GM23248 (cell line): ENCODE measurements around the gene SYNGR1. TPM values are rescaled to one million over a fixed set of nuclear protein-coding genes. Genes with fewer than 3 reads are reported as not detected.

Experiments
- DNase-seq: peaks from one replicate; pipeline ENCODE4 v3.0.0-alpha.2; 2015
- H2AFZ ChIP-seq: fragments of 200-600 bp; sonication (generic); 2 replicates; pipeline ENCODE4 v1.6.1; 2016; ENCODE audit warnings: antibody characterized with exemption
- H3F3A ChIP-seq: fragments of 200-600 bp; sonication (generic); 2 replicates; pipeline ENCODE4 v1.6.1; 2016; ENCODE audit warnings: mild to moderate bottlenecking, antibody characterized with exemption, mixed run types; ENCODE audit not compliant: insufficient read depth
- H3K27ac ChIP-seq: fragments of 200-600 bp; sonication (generic); 2 replicates; pipeline ENCODE4 v1.5.1; 2016; ENCODE audit warnings: mild to moderate bottlenecking
- H3K27me3 ChIP-seq: fragments of 200-600 bp; sonication (generic); replicated peaks from 2 replicates; pipeline ENCODE4 v1.6.1; 2016; ENCODE audit warnings: mild to moderate bottlenecking; ENCODE audit not compliant: insufficient read depth
- H3K36me3 ChIP-seq: fragments of 200-600 bp; sonication (generic); 2 replicates; pipeline ENCODE4 v1.6.1; 2016; ENCODE audit warnings: low read depth, mild to moderate bottlenecking
- H3K4me1 ChIP-seq: fragments of 200-600 bp; sonication (generic); 2 replicates; pipeline ENCODE4 v1.6.1; 2016; ENCODE audit warnings: mild to moderate bottlenecking; ENCODE audit not compliant: insufficient read depth
- H3K4me2 ChIP-seq: fragments of 200-600 bp; sonication (generic); one replicate; pipeline ENCODE4 v1.6.1; 2016; ENCODE audit warnings: mild to moderate bottlenecking; ENCODE audit not compliant: unreplicated experiment
- H3K4me3 ChIP-seq: fragments of 200-600 bp; sonication (generic); 2 replicates; pipeline ENCODE4 v1.5.1; 2016; ENCODE audit warnings: mild to moderate bottlenecking
- H3K79me2 ChIP-seq: fragments of 200-600 bp; sonication (generic); 2 replicates; pipeline ENCODE4 v1.6.1; 2016; ENCODE audit warnings: mild to moderate bottlenecking; ENCODE audit not compliant: insufficient read depth
- H3K9ac ChIP-seq: fragments of 200-600 bp; sonication (generic); 2 replicates; pipeline ENCODE4 v1.6.1; 2016; ENCODE audit warnings: mild to moderate bottlenecking
- H3K9me2 ChIP-seq: fragments of 200-600 bp; sonication (generic); 2 replicates; pipeline ENCODE4 v1.6.1; 2016; ENCODE audit warnings: mixed run types, mild to moderate bottlenecking, moderate library complexity; ENCODE audit not compliant: insufficient read depth
- H3K9me3 ChIP-seq: fragments of 200-600 bp; sonication (generic); one replicate; pipeline ENCODE4 v1.6.1; 2017; ENCODE audit warnings: low read depth
- H4K20me1 ChIP-seq: fragments of 200-600 bp; sonication (generic); 2 replicates; pipeline ENCODE4 v1.6.0; 2016; ENCODE audit not compliant: insufficient read depth
- EZH2 ChIP-seq: fragments of 200-600 bp; sonication (generic); IDR thresholded peaks from 2 replicates; pipeline ENCODE4 v1.6.1; 2018; ENCODE audit warnings: antibody characterized with exemption, mild to moderate bottlenecking; ENCODE audit not compliant: insufficient read depth, poor library complexity, severe bottlenecking
- EZH2phosphoT487 ChIP-seq: fragments of 200-600 bp; sonication (generic); IDR thresholded peaks from 2 replicates; pipeline ENCODE4 v1.6.1; 2018; ENCODE audit warnings: antibody characterized with exemption, moderate library complexity, mild to moderate bottlenecking, low read depth; ENCODE audit not compliant: insufficient read depth
- WGBS, 2 experiments: methylation state at CpG; one replicate each; pipeline ENCODE4 v1.1.6; 2015 to 2017; ENCODE audit warnings: low lambda C conversion rate in 2 of 2, low coverage in 1 of 2; ENCODE audit errors: missing lambda C conversion rate in 2 of 2; 5-methylcytosine and 5-hydroxymethylcytosine counted together
- in situ Hi-C: fragments of 300-500 bp; cut with MboI; formaldehyde crosslinking; loops from 2 replicates; pipeline ENCODE4 v1.15.0; 2020
- polyA plus RNA-seq: library from polyadenylated mRNA; unstranded; fragments of >200 nt; fragmentation: Nextera tagmentation; extraction: Ambion mirVana; gene quantifications from 2 replicates; pipeline ENCODE4 v1.2.1, GENCODE V29; 2016
- total RNA-seq: library from RNA; depleted of rRNA; stranded (reverse); fragments of >200 nt; shearing (Covaris generic); gene quantifications from 2 replicates; pipeline ENCODE4 v1.2.3, GENCODE V29; 2014

Gene SYNGR1
- total and polyA plus RNA-seq, 2 experiments from 2014 or later: 6.1 to 23.2 TPM

DNA sequence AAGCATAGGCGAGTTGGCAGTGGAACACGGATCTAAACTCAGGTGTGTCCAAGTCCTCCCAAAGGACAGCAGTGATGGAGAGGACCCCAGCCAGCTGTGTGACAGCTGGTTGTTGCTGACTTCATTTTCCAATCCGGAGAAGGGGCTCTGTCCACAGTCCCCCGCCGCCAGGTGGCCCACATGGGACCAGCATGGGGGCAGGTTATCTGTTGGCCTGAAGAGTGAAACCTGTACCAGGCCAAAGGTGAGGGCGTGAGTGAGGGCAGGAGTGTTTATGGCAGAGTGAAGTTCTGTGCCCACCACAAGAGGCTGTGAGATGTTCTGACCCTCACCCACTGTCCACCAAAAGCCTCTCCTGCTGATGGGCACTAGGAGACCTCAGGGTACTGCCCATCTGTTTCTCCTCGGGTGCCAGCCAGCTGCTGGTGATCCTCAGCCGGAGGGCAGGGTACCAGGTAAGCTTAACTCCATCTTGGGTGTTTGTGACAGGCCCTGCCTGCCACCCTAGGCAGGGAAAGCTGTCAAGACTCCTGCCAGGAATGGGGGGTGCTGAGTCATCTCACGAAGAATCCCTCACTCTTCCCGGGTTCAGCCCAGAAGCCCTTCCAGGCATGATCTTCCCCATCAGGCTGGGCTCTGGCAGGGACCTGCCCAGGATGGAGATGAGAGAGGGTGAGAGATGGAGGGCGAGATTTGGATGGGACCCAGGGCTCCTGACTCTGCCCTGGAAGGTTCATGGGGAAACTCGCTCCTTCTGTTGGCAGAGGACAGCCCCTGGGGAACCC is 34.2 kb downstream of the SYNGR1 start:
- in situ Hi-C loops: no loop called here
- TF ChIP-seq EZH2 (no peak), EZH2phosphoT487 (no peak)
- Histone ChIP-seq H3K27me3 (no peaks in the 10 kb centered on the region), H3K9me2 (no peaks in the 10 kb centered on the region), H3K9me3 (no peaks in the 10 kb centered on the region), H2AFZ (no peak overlapping the region), H3K9ac (no peak overlapping the region), H3K4me3 (no peak overlapping the region), H3K79me2 (no peaks in the 10 kb centered on the region), H3K27ac (no peak overlapping the region), H3K36me3 (no peaks in the 10 kb centered on the region), H3K4me1 (no peaks in the 10 kb centered on the region), H4K20me1 (no peaks in the 10 kb centered on the region), H3F3A (no peaks in the 10 kb centered on the region), H3K4me2 (no peak overlapping the region)
- DNase-seq: peak; percentile 43
- WGBS, 2 experiments: 59% methylated on average over 12 of the region's 12 CpGs

DNA sequence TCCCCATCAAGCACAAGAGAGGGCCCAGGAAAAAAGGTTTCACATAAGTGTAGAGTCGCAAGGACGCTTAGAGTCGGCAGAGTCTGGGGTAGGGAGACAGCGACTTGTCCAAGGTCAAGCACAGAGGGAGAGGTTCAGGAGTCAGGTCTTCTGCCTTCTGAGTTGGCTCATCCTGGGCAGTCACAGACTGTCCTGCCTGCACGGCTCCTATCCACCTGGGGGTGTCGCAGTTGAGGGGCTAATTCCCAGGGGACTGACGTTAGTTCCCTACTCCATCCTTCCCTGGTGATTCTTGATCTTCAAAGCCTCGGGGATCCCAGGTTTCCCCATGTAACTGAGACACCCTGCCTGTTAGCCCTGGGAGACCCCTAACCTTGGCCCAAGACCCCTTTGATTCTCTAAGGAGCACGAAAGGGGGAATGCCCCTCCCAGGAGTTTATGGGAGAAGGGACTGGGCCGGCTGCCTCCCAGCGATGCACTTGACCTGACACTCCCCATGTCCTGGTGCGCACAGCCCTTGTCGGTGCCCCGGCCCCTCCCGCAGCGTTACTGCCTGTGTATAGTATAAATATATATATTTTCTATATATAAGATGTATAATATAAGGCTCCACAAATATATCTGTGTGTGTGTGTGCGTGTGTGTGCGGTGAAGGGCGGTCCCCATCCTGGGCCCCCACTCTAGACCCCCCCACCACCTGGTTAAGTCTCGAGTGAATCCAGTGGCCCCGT is 35.1 kb downstream of the SYNGR1 start:
- H3K36me3 ChIP-seq: no peaks in the 10 kb centered on the region
- H3K79me2 ChIP-seq: no peaks in the 10 kb centered on the region
- H3K9ac ChIP-seq: no peak overlapping the region
- DNase-seq: peak; percentile 43
- no peaks in the 10 kb centered on the region for H3K4me1 ChIP-seq
- 59 to 62% methylated on average over 21 of the region's 21 CpGs for WGBS, 2 experiments
- H3F3A ChIP-seq: no peaks in the 10 kb centered on the region
- in situ Hi-C loops: no loop called here
- H2AFZ ChIP-seq: no peak overlapping the region
- no peaks in the 10 kb centered on the region for H4K20me1 ChIP-seq
- H3K27ac ChIP-seq: no peak overlapping the region
- H3K27me3 ChIP-seq: no peaks in the 10 kb centered on the region
- no peak overlapping the region for H3K4me3 ChIP-seq
- H3K9me3 ChIP-seq: no peaks in the 10 kb centered on the region
- H3K4me2 ChIP-seq: no peak overlapping the region
- TF ChIP-seq EZH2 (no peak), EZH2phosphoT487 (no peak)
- H3K9me2 ChIP-seq: no peaks in the 10 kb centered on the region

DNA sequence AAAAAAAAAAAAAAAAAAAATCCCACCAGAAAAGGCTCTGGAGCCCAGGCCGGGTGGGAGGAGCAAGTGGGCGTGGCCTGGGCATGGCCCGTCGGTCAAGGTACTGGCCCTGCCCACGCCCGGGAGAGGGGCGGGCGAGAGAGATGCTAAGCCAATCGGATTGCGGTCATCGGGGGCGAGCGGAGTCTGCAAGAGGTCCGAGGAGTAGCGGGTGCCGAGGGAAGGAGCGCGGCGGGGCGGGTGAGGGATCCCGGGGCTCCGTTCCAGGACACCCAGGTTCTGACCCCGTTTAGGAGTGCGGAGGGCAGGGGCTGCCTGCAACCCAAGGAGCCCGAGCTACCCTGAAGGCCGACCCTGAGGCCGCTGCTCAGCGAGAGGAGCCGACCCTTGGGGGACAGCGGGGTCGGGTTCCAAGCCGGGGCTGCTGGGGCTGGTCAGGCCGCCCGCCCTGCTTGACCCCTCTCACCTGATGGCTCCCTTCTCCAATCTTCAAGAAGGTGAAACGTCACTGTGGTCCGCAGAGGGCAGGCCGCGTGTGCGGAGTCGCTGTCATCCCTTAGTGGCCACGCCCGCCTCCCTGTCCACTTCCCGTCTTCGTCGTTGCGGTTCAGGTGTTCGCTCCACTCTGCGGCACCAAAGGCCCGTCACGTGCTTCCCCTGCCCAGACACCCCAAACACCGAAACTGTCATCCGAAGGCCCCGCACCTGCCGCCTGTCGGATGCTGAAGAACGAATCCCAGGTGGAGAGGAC is 38.6 kb downstream of the SYNGR1 start:
- Histone ChIP-seq H3K9ac (peak overlapping the region; percentile 47; the same call in 1 of the 2 replicates), H3K4me3 (peak overlapping the region; percentile 69), H3K27ac (no peak overlapping the region), H3K36me3 (no peaks in the 10 kb centered on the region), H3K79me2 (no peaks in the 10 kb centered on the region), H2AFZ (peak overlapping the region; percentile 94), H4K20me1 (no peaks in the 10 kb centered on the region), H3F3A (no peaks in the 10 kb centered on the region), H3K4me1 (no peaks in the 10 kb centered on the region), H3K27me3 (no peaks in the 10 kb centered on the region), H3K4me2 (peak overlapping the region; percentile 79), H3K9me3 (no peaks in the 10 kb centered on the region), H3K9me2 (no peaks in the 10 kb centered on the region)
- DNase-seq: peak; percentile 87
- TF ChIP-seq EZH2 (no peak), EZH2phosphoT487 (no peak)
- WGBS, 2 experiments: 6 to 7% methylated on average over 50 to 54 of the region's 56 CpGs
- in situ Hi-C loops: no loop called here

DNA sequence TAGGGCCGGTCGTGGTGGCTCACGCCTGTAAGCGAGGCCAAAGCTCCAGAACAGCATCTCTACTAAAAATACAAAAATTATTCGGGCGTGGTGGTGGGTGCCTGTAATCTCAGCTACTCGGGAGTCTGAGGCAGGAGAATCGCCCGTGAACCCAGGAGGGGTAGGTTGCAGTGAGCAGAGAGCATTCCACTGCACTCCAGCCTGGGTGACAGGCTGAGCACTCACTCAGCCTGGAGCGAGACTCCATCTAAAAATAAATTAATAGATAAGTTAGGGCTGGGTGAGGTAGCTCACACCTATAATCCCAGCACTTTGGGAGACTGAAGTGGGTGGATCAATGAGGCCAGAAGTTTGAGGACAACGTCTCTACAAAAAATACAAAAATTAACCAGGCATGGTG is 39.6 kb downstream of the SYNGR1 start:
- Histone ChIP-seq H3F3A (no peaks in the 10 kb centered on the region), H3K79me2 (no peaks in the 10 kb centered on the region), H3K4me1 (no peaks in the 10 kb centered on the region), H3K4me2 (no peak overlapping the region), H3K9me2 (no peaks in the 10 kb centered on the region), H3K36me3 (no peaks in the 10 kb centered on the region), H3K27ac (no peak overlapping the region), H3K9ac (no peak overlapping the region), H3K4me3 (no peak overlapping the region), H3K27me3 (no peaks in the 10 kb centered on the region), H4K20me1 (no peaks in the 10 kb centered on the region), H2AFZ (no peak overlapping the region), H3K9me3 (no peaks in the 10 kb centered on the region)
- no peak for TF ChIP-seq EZH2phosphoT487
- TF ChIP-seq EZH2: no peak
- in situ Hi-C loops: no loop called here
- DNase-seq: no peak
- WGBS, 2 experiments: 67 to 69% methylated on average over 11 of the region's 11 CpGs
